Measurements from ENCODE around the gene LRRC27. TPM values are rescaled to one million over a fixed set of nuclear protein-coding genes. Genes with fewer than 3 reads are reported as not detected.

LRRC27 gene
- total RNA-seq, 1 donor: 12.0 TPM

- DNase-seq (ENCODE audit: low read depth): no peak
- H3K4me3 ChIP-seq (ENCODE audit: low read depth, low read length): no peak overlapping the region
- TF ChIP-seq CTCF (IDR thresholded peaks at IDR 0.05; ENCODE audit: insufficient read depth, low read length): no peak
These were observed 92.2 kb downstream of the LRRC27 start for GRCh38 chr10:132423966-132424861.

GRCh38 chr10:132425029-132425756, 93.2 kb downstream of the LRRC27 start:
- no peak overlapping the region for H3K4me3 ChIP-seq (ENCODE audit: low read depth, low read length)
- no peak for TF ChIP-seq CTCF (IDR thresholded peaks at IDR 0.05; ENCODE audit: insufficient read depth, low read length)
- no peak for DNase-seq (ENCODE audit: low read depth)

- TF ChIP-seq CTCF (IDR thresholded peaks at IDR 0.05; ENCODE audit: insufficient read depth, low read length): no peak
- H3K4me3 ChIP-seq (ENCODE audit: low read depth, low read length): no peak overlapping the region
- no peak for DNase-seq (ENCODE audit: low read depth)
These were observed 93.8 kb downstream of the LRRC27 start for GRCh38 chr10:132425757-132426155.

GRCh38 chr10:132427006-132427771, 95.2 kb downstream of the LRRC27 start:
- no peak overlapping the region for H3K4me3 ChIP-seq (ENCODE audit: low read depth, low read length)
- DNase-seq (ENCODE audit: low read depth): no peak
- no peak for TF ChIP-seq CTCF (IDR thresholded peaks at IDR 0.05; ENCODE audit: insufficient read depth, low read length)

GRCh38 chr10:132427939-132428367, 96.0 kb downstream of the LRRC27 start:
- H3K4me3 ChIP-seq (ENCODE audit: low read depth, low read length): no peak overlapping the region
- no peak for DNase-seq (ENCODE audit: low read depth)
- TF ChIP-seq CTCF (IDR thresholded peaks at IDR 0.05; ENCODE audit: insufficient read depth, low read length): no peak

GRCh38 chr10:132428486-132428995, 96.5 kb downstream of the LRRC27 start:
- no peak overlapping the region for H3K4me3 ChIP-seq (ENCODE audit: low read depth, low read length)
- TF ChIP-seq CTCF (IDR thresholded peaks at IDR 0.05; ENCODE audit: insufficient read depth, low read length): no peak
- DNase-seq (ENCODE audit: low read depth): no peak
